Measurements from ENCODE around the gene TRIM47.

Gene TRIM47

GRCh38 chr17:75840799-75841164 is 37.6 kb downstream of the TRIM47 start:
- peaks cover 82% of the 10 kb centered on the region for H3K36me3 Mint-ChIP-seq
- peaks cover 15% of the 10 kb centered on the region for H3K4me1 Mint-ChIP-seq
- no peak overlapping the region for H3K27ac Mint-ChIP-seq
- no peaks in the 10 kb centered on the region for H3K9me3 Mint-ChIP-seq
- no peak for DNase-seq (ENCODE audit: low spot score in 2 of 2)
- ATAC-seq = no peak
- no peak overlapping the region for H3K4me3 Mint-ChIP-seq

GRCh38 chr17:75839942-75840798 is 38.2 kb downstream of the TRIM47 start:
- Mint-ChIP-seq H3K36me3 (peaks cover 82% of the 10 kb centered on the region), H3K9me3 (no peaks in the 10 kb centered on the region), H3K27ac (peak overlapping the region; percentile 17), H3K4me3 (no peak overlapping the region), H3K4me1 (peaks cover 9% of the 10 kb centered on the region)
- DNase-seq (ENCODE audit: low spot score in 2 of 2) (no peak), ATAC-seq (no peak)

- H3K27ac Mint-ChIP-seq = peak overlapping the region; percentile 34
- H3K9me3 Mint-ChIP-seq = no peaks in the 10 kb centered on the region
- ATAC-seq = no peak
- no peak overlapping the region for H3K4me3 Mint-ChIP-seq
- H3K4me1 Mint-ChIP-seq = peaks cover 23% of the 10 kb centered on the region
- DNase-seq (ENCODE audit: low spot score in 2 of 2) = no peak
- H3K36me3 Mint-ChIP-seq = peaks cover 92% of the 10 kb centered on the region
Observed at GRCh38 chr17:75838410-75838809, 40.0 kb downstream of the TRIM47 start.

GRCh38 chr17:75837899-75838298 is 40.5 kb downstream of the TRIM47 start:
- H3K4me1 Mint-ChIP-seq = peaks cover 28% of the 10 kb centered on the region
- no peak overlapping the region for H3K4me3 Mint-ChIP-seq
- ATAC-seq (no peak), DNase-seq (ENCODE audit: low spot score in 2 of 2) (no peak)
- peak overlapping the region; percentile 34 for H3K27ac Mint-ChIP-seq
- H3K36me3 Mint-ChIP-seq = peaks cover 92% of the 10 kb centered on the region
- no peaks in the 10 kb centered on the region for H3K9me3 Mint-ChIP-seq

- no peaks in the 10 kb centered on the region for H3K9me3 Mint-ChIP-seq
- H3K4me1 Mint-ChIP-seq = peaks cover 34% of the 10 kb centered on the region
- H3K36me3 Mint-ChIP-seq = peaks cover 93% of the 10 kb centered on the region
- DNase-seq (ENCODE audit: low spot score in 2 of 2) (no peak), ATAC-seq (no peak)
- no peak overlapping the region for H3K4me3 Mint-ChIP-seq
- H3K27ac Mint-ChIP-seq = peak overlapping the region; percentile 50
Observed at GRCh38 chr17:75836605-75837004, 41.8 kb downstream of the TRIM47 start.

GRCh38 chr17:75835654-75835987 is 42.8 kb downstream of the TRIM47 start:
- DNase-seq (ENCODE audit: low spot score in 2 of 2) (no peak), ATAC-seq (no peak)
- H3K4me3 Mint-ChIP-seq = no peak overlapping the region
- peaks cover 93% of the 10 kb centered on the region for H3K36me3 Mint-ChIP-seq
- H3K9me3 Mint-ChIP-seq = no peaks in the 10 kb centered on the region
- H3K27ac Mint-ChIP-seq = peak overlapping the region; percentile 98
- H3K4me1 Mint-ChIP-seq = peaks cover 34% of the 10 kb centered on the region

- ATAC-seq = no peak
- Mint-ChIP-seq H3K4me3 (no peak overlapping the region), H3K9me3 (no peaks in the 10 kb centered on the region), H3K36me3 (peaks cover 93% of the 10 kb centered on the region), H3K27ac (peak overlapping the region; percentile 98), H3K4me1 (peaks cover 35% of the 10 kb centered on the region)
- DNase-seq (ENCODE audit: low spot score in 2 of 2) = no peak
Observed at GRCh38 chr17:75834928-75835653, 43.3 kb downstream of the TRIM47 start.

GRCh38 chr17:75834279-75834920 is 44.0 kb downstream of the TRIM47 start:
- peak overlapping the region; percentile 98 for H3K27ac Mint-ChIP-seq
- no peaks in the 10 kb centered on the region for H3K9me3 Mint-ChIP-seq
- ATAC-seq = no peak
- H3K36me3 Mint-ChIP-seq = peaks cover 93% of the 10 kb centered on the region
- no peak for DNase-seq (ENCODE audit: low spot score in 2 of 2)
- peaks cover 39% of the 10 kb centered on the region for H3K4me1 Mint-ChIP-seq
- H3K4me3 Mint-ChIP-seq = no peak overlapping the region

- H3K9me3 Mint-ChIP-seq = no peaks in the 10 kb centered on the region
- peaks cover 92% of the 10 kb centered on the region for H3K36me3 Mint-ChIP-seq
- peak; percentile 45 for ATAC-seq
- DNase-seq (ENCODE audit: low spot score in 2 of 2) = no peak
- H3K4me1 Mint-ChIP-seq = peaks cover 42% of the 10 kb centered on the region
- H3K27ac Mint-ChIP-seq = peak overlapping the region; percentile 98
- peak overlapping the region; percentile 79 for H3K4me3 Mint-ChIP-seq
Observed at GRCh38 chr17:75832652-75833400, 45.6 kb downstream of the TRIM47 start.

GRCh38 chr17:75832164-75832651 is 46.2 kb downstream of the TRIM47 start:
- peak in 1 of 2 donors; percentile 70 for DNase-seq (ENCODE audit: low spot score in 2 of 2)

GRCh38 chr17:75831032-75831571 is 47.3 kb downstream of the TRIM47 start:
- Mint-ChIP-seq H3K9me3 (no peaks in the 10 kb centered on the region), H3K36me3 (peaks cover 95% of the 10 kb centered on the region), H3K4me3 (peak overlapping the region; percentile 17), H3K4me1 (peaks cover 54% of the 10 kb centered on the region), H3K27ac (peak overlapping the region; percentile 86)
- no peak for DNase-seq (ENCODE audit: low spot score in 2 of 2)
- ATAC-seq = no peak

More at GRCh38 chr17:75832164-75832651, 46.2 kb downstream of the TRIM47 start:
- Mint-ChIP-seq H3K9me3 (no peaks in the 10 kb centered on the region), H3K4me3 (peak overlapping the region; percentile 79), H3K4me1 (peaks cover 49% of the 10 kb centered on the region), H3K36me3 (peaks cover 92% of the 10 kb centered on the region), H3K27ac (peak overlapping the region; percentile 98)
- peak; percentile 90 for ATAC-seq

GRCh38 chr17:75830164-75831031 is 48.0 kb downstream of the TRIM47 start:
- Mint-ChIP-seq H3K4me1 (peaks cover 54% of the 10 kb centered on the region), H3K27ac (peak overlapping the region; percentile 86), H3K4me3 (peak overlapping the region; percentile 17)

GRCh38 chr17:75829747-75830146 is 48.6 kb downstream of the TRIM47 start:
- Mint-ChIP-seq H3K36me3 (peaks cover 93% of the 10 kb centered on the region), H3K9me3 (no peaks in the 10 kb centered on the region), H3K4me1 (peaks cover 51% of the 10 kb centered on the region), H3K4me3 (no peak overlapping the region), H3K27ac (peak overlapping the region; percentile 67)
- ATAC-seq (no peak), DNase-seq (ENCODE audit: low spot score in 2 of 2) (no peak)

More at GRCh38 chr17:75830164-75831031, 48.0 kb downstream of the TRIM47 start:
- no peaks in the 10 kb centered on the region for H3K9me3 Mint-ChIP-seq
- DNase-seq (ENCODE audit: low spot score in 2 of 2) (peak in 1 of 2 donors; percentile 67), ATAC-seq (no peak)
- H3K36me3 Mint-ChIP-seq = peaks cover 97% of the 10 kb centered on the region

- ATAC-seq (no peak), DNase-seq (ENCODE audit: low spot score in 2 of 2) (no peak)
- Mint-ChIP-seq H3K36me3 (peaks cover 88% of the 10 kb centered on the region), H3K9me3 (no peaks in the 10 kb centered on the region), H3K4me1 (peaks cover 41% of the 10 kb centered on the region), H3K4me3 (peak overlapping the region; percentile 50), H3K27ac (peak overlapping the region; percentile 92)
Observed at GRCh38 chr17:75828741-75829140, 49.6 kb downstream of the TRIM47 start.

Data from stimulated activated effector memory CD8-positive, alpha-beta T cell treated with anti-CD3 and anti-CD28 coated beads, Interleukin-12 subunit alpha, Interleukin-12 subunit beta, amount 100 ng/mL, for 72 hours (primary cell).